Loucy (cell line): ENCODE data around the gene DTNA.

Source experiments
- EZH2phosphoT487 ChIP-seq: fragments of 200-600 bp; IDR thresholded peaks from 2 replicates; pipeline ENCODE4 v1.6.1; 2018; ENCODE audit warnings: antibody characterized with exemption, mild to moderate bottlenecking, moderate library complexity, borderline replicate concordance
- TF ChIP-seq, protein P1 (sequence below): fragments of 200-600 bp; sonication (generic); conservative IDR thresholded peaks from 2 replicates; pipeline ENCODE4 v1.5.1; 2014; ENCODE audit warnings: mild to moderate bottlenecking, antibody characterized with exemption, low read length

DNA sequence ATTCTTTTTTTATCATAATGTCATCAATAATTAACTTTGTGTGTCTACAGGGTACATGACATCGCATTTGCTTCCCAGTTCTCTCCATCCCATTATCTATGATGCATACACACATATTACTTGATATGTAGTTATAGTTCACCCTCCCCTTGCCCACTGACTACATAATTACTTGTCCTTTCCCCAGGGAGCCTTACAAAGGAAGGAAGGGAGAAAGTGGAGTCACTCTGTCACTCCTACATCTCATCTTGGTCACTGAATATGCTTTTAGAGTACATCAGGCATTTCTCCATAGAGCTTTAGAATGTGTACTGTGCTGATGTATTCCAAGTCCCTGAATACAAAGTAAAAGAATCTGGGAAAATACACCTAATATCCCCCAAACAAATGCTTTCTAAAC lies 6.0 kb upstream of the DTNA start:
- TF ChIP-seq, protein P1, sequence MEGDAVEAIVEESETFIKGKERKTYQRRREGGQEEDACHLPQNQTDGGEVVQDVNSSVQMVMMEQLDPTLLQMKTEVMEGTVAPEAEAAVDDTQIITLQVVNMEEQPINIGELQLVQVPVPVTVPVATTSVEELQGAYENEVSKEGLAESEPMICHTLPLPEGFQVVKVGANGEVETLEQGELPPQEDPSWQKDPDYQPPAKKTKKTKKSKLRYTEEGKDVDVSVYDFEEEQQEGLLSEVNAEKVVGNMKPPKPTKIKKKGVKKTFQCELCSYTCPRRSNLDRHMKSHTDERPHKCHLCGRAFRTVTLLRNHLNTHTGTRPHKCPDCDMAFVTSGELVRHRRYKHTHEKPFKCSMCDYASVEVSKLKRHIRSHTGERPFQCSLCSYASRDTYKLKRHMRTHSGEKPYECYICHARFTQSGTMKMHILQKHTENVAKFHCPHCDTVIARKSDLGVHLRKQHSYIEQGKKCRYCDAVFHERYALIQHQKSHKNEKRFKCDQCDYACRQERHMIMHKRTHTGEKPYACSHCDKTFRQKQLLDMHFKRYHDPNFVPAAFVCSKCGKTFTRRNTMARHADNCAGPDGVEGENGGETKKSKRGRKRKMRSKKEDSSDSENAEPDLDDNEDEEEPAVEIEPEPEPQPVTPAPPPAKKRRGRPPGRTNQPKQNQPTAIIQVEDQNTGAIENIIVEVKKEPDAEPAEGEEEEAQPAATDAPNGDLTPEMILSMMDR, result no peak
- TF ChIP-seq EZH2phosphoT487, result no peak
